ENCODE data around the gene CCDC8.
"Not testable (repeated sequence)": the region's sequence is repeated elsewhere in the genome, so short reads cannot be mapped to it uniquely, and the experiment has no call there.

The CCDC8 gene

DNA sequence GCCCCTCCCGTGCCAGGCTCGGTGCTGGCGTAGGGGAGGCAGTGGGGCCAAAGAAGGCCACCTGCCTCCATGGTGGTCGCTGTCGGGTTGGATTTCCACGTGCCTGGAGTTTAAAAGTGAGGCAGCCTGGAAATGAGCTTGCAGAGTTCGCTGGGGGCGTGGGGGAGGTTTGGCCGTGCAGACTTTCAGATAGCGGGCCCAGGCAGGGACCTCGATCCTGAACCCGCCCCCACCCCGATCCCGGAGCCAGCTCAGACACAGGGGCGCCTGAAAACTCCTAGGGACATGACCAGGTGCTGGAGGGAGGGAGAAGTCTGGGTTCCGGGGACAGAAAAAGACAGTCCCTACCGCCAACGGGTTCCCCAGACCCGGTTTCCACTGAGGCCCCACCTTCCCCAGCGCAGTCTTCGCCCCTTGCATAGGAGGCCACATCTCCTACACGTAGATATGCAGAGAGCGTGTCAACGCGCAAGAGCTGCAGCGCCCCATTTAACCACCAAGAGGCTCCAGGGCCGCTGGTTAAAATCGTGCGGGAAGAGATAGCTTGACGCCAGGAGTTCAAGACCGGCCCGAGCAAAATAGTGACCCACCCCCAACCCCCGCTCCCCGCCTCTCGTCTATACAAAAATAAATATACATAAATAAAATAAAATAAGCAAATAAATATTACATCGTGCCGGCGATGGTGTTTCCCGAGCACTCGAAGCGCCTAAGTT, 8.5 kb downstream of the CCDC8 start:
- peak in 1 of 2 donors; percentile 15 for DNase-seq (ENCODE audit: low read depth in 2 of 2)

DNA sequence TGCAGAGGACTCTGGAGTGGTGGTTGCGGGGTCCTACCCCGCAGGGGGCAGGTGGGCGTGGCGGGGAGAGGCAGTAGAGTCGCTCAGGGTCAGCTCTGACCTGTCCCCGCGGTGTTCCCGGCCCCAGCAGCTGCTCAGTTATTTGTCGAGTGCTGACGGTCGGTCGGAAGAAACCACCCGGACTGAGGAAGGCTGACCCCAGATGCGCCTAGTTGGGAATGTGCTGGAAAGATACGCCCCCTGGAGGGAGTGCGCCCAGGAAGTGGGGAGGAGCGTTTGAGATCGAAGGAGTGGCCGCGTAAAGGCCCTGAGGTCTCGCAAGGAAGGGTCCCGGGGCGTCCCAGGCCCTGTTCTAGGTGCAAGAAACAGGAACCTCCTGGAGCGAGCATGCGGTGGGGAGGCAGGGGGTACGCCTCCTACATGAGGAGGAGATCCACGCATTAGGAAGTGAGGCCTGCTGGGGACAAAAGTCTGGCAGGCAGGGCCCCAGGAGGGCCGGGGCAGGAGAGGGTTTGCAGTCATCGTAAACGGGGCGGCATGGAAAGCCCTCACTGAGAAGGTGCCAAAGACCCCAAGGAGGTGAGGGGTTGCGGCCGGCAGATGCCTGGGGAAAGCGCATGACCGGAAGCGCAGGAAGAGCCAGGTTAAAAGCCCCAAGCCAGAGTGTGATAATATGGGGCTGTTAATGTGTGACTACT, 9.2 kb downstream of the CCDC8 start:
- DNase-seq (ENCODE audit: low read depth in 2 of 2) = no peak

DNA sequence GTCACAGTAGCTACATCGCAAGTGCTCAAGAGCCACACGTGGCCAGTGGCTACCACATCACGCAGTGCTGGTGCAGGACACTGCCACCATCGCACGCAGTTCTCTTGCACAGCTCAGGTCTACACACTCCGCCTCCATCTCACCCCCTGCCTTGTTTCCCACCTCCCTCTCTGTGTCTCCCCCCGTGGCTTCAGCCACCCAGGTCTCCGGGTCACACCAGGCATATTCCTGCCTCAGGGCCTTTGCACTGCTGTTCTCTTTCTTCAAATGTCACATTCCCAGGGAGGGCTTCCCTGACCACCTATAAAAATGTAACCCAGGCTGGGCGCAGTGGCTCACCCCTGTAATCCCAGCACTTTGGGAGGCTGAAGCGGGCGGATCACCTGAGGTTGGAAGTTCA, 10.6 kb downstream of the CCDC8 start:
- DNase-seq (ENCODE audit: low read depth in 2 of 2) = no peak

DNA sequence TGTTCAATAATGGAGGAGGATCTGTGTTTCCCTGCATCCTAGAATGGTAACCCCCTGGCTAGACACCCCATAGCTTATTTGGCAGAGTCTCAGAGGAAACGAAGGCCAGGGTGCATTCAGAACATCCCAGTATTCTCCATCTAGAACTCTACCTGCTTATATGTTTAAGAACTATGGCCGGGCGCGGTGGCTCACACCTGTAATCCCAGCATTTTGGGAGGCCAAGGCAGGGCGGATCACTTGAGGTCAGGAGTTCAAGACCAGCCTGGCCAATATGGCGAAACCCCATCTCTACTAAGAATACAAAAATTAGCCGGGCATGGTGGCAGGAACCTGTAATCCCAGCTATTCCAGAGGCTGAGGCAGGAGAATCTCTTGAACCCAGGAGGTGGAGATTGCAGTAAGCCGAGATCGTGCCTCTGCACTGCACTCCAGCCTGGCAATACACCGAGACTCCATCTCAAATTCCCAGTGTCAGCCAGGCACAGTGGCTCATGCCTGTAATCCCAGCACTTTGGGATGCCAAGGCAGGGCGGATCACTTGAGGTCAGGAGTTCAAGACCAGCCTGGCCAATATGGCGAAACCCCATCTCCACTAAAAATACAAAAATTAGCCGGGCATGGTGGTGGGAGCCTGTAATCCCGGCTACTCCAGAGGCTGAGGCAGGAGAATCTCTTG, 15.4 kb downstream of the CCDC8 start:
- not testable (repeated sequence) for DNase-seq (ENCODE audit: low read depth in 2 of 2)

DNA sequence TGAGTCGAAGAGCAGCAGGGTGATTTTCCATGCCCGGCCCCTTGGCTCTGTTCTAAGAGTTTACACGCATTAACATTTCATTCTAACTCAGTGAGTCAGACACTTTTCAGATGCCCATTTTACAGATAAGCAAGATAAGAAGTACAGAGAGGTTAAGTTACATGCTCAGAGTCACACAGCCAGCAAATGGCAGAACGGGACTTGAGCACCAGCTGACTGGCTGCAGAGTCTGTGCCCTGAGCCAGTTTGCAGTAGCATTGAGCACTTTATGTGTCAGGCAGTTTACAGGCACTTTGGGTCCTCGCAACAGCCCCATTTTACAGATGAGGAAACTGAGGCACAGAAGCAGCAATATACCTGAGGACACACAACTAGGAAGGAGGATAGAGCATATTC, 19.0 kb downstream of the CCDC8 start:
- DNase-seq (ENCODE audit: low read depth in 2 of 2) = no peak

DNA sequence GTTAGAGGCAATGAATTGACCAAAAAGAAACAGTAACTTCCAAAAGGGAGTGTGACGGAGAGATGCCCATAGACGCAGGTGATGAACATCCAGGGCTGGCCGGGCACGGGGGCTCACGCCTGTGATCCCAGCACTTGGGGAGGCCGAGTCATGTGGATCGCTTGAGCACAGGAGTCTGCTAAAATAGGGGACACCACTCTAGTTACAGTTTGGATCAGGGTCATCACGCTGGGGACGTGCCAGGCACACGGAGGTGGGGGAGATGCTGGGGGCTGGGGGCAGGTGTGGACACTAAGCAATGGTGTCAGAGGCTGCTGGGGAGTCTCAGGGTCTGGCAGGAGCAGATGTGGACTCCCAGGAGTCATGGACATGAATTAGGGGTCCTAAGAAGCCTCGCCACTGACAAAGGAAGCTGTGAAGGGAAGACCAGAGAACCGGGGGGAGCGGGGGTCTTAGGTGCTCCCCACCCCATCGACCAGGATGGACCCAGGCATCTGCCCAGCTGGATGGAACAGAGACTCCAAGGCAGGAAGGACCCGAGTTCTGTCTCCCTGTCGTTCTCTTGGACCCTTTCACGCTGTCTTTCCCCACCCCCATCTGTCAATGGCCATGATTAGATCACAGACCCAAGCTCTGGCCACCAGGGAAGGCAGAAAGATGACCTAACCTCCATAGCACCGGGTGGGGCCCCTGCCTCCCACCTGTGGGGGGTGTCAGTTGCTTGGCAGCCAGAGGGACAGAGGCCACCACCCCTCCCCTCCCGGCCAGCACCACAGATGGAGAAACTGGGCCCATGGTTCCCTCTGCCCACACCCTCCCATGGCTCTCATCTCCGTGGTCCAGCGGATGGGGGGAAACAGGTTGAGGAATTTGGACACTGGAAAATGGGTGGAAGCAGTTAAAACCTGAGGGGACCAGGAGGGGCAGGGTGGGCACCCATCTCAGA, 19.6 kb downstream of the CCDC8 start:
- DNase-seq (ENCODE audit: low read depth in 2 of 2) = no peak

DNA sequence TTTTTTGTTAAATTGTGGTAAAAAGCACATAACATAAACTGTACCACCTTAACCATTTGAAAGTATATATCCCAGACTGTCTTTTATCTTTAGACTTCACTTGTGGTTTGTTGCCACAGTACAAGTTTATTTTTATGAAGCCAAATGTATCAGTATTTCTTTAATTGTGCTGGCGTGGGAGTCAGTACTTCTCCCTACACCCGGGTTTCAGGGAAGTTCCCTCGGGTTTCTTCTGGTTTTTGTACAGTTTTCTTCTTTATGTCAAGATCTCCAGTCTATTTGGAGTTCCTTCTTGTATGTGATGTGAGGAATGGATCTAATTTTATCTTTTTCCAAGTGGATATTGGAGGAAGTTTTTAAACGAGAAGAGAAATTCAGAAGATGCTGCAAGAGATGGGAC, 20.5 kb downstream of the CCDC8 start:
- DNase-seq (ENCODE audit: low read depth in 2 of 2) = no peak

DNA sequence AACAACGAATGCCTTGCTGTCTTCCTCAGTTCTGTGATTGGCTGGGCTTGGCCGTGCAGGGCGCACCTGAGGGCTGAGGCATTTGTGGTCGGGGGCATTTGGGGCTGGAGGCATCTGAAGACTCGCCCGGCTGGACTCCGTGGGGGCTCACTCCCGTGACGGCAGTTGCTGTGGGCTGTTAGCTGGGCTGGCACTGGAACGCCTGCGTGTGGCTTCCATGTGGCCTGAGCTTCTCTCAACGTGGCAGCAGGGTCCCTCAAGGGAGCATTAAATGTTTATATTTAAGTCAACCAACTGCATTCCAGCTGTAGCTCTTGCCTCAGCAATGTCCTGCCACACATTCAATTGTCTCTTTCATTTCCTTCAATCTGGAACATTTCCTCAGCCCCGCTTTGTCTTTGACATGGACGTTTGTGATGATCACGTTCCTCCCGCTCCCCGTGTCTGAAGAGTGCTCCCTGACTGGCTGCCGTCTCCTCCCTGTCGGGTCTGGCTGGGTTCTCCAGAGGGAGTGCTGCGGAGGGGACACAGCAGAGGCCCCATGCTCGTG, 21.0 kb downstream of the CCDC8 start:
- DNase-seq (ENCODE audit: low read depth in 2 of 2) = no peak

DNA sequence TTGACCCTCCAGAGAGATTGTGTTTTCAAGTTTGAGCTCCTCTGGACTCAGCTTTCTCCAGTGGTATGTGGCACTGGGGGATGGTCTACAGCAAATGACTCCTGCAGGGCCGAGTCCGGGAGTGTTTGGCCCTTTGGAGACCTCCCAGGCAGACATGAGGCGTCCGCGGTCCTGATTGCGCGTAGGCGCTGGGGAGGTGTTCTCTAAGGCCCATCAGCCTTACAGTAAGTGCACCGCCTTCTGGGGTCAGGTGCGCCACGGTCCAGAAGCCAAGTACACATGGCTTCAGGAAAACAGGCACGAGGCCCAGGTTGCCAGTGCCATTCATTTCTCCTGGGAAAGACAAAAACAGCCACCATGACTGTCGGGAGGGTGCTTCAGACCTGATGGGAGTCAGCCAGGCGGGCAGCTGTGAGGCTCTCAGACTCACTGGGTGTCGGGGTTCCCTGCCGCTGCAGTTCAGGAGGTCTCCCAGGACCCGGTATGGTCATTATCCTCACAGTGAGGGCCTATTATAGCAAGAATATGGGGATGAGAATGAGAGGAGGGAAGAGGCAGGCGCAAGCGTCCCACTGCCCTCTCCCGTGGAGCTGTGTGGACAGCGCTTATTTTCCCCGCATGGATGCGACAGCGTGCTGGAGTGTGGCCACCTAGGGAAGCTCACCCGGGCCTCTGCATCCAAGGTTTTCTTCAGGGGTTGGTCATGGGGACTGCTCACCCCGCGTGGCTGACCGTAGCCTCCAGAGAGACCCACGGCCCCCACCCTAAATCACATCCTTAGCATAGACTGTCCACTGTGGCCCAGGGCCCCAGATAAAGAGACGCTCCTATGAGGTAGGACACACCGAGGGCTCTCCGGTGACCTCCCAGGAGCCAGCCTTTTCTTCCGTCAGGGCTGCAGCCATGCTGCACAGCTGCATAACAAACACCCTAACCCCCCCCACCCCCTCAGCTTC, 21.8 kb downstream of the CCDC8 start:
- DNase-seq (ENCODE audit: low read depth in 2 of 2) = no peak

DNA sequence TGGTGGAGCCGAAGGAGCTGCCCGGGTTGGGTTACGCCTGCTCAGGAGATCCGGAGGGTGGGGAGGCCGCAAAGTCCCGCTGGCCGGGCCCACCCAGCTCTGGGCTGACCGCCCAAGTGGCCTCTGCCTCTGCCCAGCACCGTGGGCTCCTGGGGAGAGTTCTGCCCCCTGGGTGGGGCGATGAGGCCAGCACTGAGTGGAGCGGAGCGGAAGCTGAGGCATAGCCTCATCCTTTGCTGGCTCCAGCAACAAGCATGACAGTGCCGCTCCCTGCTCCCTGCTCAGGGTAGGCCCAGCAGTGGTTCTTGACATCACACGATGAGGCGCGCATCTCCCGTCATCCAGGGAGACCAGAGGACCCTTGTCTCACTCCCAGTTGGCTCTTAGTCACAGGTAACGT, 22.5 kb downstream of the CCDC8 start:
- no peak for DNase-seq (ENCODE audit: low read depth in 2 of 2)

DNA sequence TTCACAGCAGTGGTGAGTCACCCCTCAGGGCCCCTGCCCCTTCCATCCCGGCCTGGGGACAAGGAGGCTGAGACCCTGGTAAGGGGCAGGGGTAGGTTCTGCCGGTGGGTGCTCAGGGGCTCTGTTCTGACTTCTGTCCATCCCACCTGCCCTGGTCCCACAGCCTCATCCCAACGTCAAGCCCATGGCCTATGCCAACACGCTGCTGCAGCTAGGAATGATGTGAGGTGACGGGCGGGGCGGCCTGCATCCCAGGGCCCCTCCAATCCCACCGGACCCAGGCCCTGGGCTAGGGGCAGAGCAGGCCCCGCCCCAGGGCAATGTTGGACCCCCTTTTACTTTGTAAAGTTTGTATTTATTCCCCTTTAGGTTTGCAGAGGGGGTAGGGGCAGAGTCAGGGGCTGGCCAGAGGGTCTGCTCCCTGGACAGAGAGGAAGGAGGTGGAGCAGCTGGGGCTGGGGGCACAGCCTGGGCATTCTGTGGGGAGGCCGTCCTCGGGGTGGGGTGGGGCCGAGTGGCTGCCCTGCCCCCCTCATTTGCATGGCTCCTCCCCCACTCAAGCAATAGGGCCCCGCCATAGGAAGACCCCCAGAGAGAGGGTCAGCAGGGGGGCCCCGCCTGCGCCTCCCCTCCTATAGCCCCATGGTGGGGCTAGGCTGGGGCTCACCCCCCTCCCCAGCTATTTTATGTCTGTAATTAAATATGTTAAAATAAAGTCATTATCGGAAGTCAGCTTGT, 23.1 kb downstream of the CCDC8 start:
- no peak for DNase-seq (ENCODE audit: low read depth in 2 of 2)

DNA sequence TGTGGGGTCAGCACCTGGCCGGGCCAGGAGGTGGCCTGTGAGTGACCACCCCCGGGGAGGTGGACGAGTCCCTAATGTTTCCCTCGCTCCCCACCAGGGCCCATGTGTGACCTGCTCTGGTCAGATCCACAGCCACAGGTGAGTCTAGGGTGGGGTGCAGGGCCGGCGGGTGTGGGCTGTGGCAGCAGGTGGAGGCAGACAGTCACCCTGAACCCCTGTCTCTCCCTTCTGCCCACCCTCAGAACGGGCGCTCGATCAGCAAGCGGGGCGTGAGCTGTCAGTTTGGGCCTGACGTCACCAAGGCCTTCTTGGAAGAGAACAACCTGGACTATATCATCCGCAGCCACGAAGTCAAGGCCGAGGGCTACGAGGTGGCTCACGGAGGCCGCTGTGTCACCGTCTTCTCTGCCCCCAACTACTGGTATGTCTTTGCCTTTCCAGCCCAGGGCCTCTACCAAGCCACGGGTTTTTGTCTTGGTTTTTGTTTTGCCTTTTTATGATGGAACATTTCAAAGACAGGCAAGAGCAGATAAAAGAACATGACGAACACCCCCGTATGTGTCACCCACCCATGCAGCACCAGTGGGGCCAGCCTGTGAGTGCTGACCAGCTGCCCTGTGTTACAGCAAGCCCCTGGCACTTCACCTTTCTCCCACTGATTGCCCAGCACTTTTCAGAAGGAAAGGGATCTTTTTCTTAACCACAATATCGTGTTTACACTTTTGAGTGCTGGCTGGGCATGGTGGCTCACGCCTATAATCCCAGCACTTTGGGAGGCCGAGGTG, 24.9 kb downstream of the CCDC8 start:
- no peak for DNase-seq (ENCODE audit: low read depth in 2 of 2)

DNA sequence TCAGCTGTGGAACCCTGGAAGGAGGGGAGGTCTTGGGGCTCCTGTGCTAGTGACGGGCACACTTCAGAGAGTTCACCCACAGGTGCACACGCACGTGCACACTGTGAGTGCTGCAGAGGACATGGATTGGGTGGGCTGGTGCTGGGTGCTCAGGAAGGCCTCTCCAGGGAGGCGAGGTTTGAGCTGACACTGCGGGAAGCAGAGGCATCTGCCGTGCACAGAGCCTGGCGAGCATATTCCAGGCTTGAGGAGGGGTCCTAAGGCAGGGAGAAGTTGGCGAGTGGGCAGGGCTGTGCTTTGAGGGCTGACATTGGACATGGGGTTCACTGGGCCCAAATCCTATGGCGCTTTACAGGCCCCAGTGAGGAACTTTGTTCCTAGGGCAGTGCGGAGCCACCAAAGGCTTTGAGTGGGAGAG, 25.6 kb downstream of the CCDC8 start:
- no peak for DNase-seq (ENCODE audit: low read depth in 2 of 2)

DNA sequence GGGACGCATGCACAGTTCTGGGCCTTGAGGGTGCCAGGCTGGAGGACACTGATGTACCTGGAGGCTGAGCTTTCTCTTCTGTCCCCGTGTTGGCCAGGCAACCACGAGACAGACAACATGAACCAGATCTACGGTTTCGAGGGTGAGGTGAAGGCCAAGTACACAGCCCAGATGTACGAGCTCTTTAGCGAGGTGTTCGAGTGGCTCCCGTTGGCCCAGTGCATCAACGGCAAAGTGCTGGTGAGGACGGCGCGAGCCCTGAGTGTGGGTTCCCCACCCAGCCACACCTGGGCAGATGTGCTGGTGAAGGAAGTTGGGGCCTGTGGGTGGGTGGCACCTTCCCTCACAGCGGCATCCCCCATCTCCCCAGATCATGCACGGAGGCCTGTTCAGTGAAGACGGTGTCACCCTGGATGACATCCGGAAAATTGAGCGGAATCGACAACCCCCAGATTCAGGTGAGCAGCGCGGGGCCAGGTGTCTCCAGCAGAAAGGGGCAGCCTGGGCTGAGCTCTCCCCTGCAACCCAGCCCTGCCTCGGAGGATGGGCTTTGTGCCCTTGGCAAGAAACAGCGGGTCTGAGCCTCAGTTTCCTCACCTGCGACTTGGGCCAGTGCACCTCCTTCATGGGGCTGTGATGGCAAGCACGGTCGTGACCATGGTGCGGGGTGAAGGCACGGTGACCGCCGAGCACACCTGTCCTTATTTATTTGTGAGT, 26.2 kb downstream of the CCDC8 start:
- no peak for DNase-seq (ENCODE audit: low read depth in 2 of 2)

DNA sequence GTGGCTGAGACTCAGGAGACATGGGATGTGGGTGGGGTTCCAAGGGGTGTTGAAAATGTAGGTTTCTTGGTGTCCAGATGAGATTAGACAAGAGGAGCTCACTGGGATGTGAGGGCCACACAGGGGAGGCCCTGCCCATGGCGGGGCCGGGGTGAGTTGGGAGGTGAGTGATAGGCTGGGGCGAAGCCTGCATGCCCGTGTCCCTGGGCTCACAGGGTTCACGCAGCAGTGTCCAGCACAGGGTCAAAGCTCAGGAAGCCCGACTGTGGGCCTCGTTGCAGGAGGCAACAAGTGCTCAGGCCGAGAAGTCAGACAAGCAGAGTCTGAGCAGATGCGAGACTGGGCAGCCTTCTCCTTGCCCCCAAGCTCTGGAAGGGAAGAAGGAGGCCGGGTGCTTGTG, 27.2 kb downstream of the CCDC8 start:
- DNase-seq (ENCODE audit: low read depth in 2 of 2) = no peak

DNA sequence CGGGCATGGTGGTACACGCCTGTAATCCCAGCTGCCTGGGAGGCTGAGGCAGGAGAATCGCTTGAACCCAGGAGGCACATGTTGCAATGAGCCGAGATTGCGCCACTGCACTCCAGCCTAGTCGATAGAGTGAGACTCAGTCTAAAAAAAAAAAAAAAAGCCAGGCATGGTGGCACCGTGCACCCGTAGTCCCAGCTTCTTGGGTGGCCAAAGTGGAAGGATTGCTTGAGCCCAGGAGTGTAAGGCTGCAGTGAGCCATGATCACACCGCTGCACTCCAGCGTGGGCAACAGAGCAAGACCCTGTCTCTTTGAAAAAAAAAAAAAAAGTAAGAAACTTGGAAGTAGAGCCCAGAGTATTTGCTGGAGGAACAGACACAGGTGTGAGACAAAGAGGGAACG, 27.7 kb downstream of the CCDC8 start:
- no peak for DNase-seq (ENCODE audit: low read depth in 2 of 2)

DNA sequence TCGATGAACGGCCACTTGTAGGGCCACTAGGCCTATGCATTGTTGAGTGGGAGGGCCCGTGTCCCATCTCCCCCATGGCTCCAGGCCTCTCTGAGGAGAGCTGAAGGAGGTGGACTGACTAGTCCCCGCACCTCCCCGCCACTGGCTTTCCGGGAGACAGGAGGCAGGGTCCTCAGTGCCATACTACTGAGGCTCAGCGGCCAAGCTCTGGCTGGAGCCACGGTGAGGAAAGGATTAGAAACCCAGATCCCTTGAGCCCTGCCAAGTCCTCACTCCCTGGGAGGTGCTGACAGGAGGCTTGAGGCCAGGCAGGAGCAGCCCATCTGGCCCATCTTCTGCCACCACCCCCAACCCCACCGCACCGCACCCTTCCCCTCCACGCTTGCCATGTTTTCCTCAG, 29.0 kb downstream of the CCDC8 start:
- no peak for DNase-seq (ENCODE audit: low read depth in 2 of 2)

DNA sequence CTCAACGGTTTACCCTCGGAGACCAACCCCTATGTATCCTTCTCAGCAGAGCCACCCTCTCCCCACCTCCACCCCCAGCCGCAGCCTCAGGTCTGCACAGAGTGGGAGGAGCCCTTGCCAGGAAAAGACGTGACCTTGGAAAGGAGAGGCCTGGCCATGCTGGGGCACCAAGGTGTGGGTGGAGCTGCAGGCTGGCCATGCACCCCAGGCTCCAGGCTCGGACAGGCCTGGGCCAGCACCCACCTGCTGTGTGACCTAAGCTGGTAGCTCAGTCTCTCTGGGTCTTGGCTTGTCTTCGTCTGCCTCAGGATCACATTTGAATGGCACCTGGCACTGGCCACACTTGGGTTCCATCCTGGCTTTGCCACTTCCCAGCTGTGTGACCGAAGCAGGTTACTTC, 29.5 kb downstream of the CCDC8 start:
- DNase-seq (ENCODE audit: low read depth in 2 of 2) = no peak

Measured in stimulated activated CD4-positive, alpha-beta T cell treated with anti-CD3 and anti-CD28 coated beads, Interleukin-15, amount 100 ng/mL, for 48 hours (primary cell).